ENCODE measurements around the gene ZWILCH. TPM values are rescaled to one million over a fixed set of nuclear protein-coding genes. Genes with fewer than 3 reads are reported as not detected.

Gene ZWILCH
- polyA plus RNA-seq, 3 donors from 2014 or later: 9.2 to 16.6 (median 12.5) TPM

- no peak overlapping the region for H3K27ac Mint-ChIP-seq
- no peaks in the 10 kb centered on the region for H3K27me3 Mint-ChIP-seq (ENCODE audit: low read depth in 3 of 3)
- no peaks in the 10 kb centered on the region for H3K4me1 Mint-ChIP-seq
Observed at GRCh38 chr15:66524838-66525237, 19.7 kb downstream of the ZWILCH start.

GRCh38 chr15:66535056-66535455 lies 29.9 kb downstream of the ZWILCH start:
- Mint-ChIP-seq H3K4me3 (no peak overlapping the region), H3K27ac (no peak overlapping the region), H3K27me3 (ENCODE audit: low read depth in 3 of 3) (no peaks in the 10 kb centered on the region), H3K36me3 (peaks cover 18 to 36% (median 24%) of the 10 kb centered on the region in 3 donors), H3K9me3 (no peaks in the 10 kb centered on the region), H3K4me1 (no peaks in the 10 kb centered on the region)
- no peak for DNase-seq

More at GRCh38 chr15:66524838-66525237, 19.7 kb downstream of the ZWILCH start:
- DNase-seq: no peak
- Mint-ChIP-seq H3K36me3 (peaks cover 13 to 33% (median 26%) of the 10 kb centered on the region in 3 donors), H3K9me3 (no peaks in the 10 kb centered on the region), H3K4me3 (no peak overlapping the region)

- H3K4me3 Mint-ChIP-seq: no peak overlapping the region
- no peak for DNase-seq
- H3K4me1 Mint-ChIP-seq: no peaks in the 10 kb centered on the region
- no peaks in the 10 kb centered on the region for H3K9me3 Mint-ChIP-seq
- H3K36me3 Mint-ChIP-seq: peaks cover 27 to 35% (median 28%) of the 10 kb centered on the region in 3 donors
- H3K27me3 Mint-ChIP-seq (ENCODE audit: low read depth in 3 of 3): no peaks in the 10 kb centered on the region
- no peak overlapping the region for H3K27ac Mint-ChIP-seq
Observed at GRCh38 chr15:66542896-66543295, 37.8 kb downstream of the ZWILCH start.

DNA sequence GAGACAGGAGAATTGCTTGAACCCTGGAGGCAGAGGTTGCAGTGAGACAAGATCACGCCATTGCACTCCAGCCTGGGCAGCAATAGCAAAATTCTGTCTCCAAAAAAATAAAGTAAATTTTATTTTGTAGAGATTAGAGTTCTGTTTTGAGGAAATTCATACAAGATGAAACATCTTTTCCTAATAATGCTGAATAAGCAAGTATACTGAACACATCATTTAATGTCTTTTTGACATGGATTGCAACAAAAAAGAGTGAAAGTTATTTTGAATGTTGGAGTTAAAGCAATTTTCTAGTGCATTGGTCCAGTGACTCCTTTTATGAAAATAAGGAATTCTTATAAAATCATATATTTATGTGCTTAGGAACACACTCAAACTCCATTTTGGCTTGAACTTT lies 40.1 kb downstream of the ZWILCH start:
- no peak for DNase-seq
- Mint-ChIP-seq H3K9me3 (no peaks in the 10 kb centered on the region), H3K4me1 (no peaks in the 10 kb centered on the region), H3K36me3 (peaks cover 21 to 30% (median 25%) of the 10 kb centered on the region in 3 donors), H3K27ac (no peak overlapping the region), H3K27me3 (ENCODE audit: low read depth in 3 of 3) (no peaks in the 10 kb centered on the region), H3K4me3 (no peak overlapping the region)

GRCh38 chr15:66555685-66556084 lies 50.6 kb downstream of the ZWILCH start:
- Mint-ChIP-seq H3K36me3 (peaks cover 3 to 12% (median 4%) of the 10 kb centered on the region in 3 donors), H3K4me3 (no peak overlapping the region), H3K9me3 (no peaks in the 10 kb centered on the region), H3K4me1 (no peaks in the 10 kb centered on the region), H3K27ac (no peak overlapping the region), H3K27me3 (ENCODE audit: low read depth in 3 of 3) (no peaks in the 10 kb centered on the region)
- no peak for DNase-seq

DNA sequence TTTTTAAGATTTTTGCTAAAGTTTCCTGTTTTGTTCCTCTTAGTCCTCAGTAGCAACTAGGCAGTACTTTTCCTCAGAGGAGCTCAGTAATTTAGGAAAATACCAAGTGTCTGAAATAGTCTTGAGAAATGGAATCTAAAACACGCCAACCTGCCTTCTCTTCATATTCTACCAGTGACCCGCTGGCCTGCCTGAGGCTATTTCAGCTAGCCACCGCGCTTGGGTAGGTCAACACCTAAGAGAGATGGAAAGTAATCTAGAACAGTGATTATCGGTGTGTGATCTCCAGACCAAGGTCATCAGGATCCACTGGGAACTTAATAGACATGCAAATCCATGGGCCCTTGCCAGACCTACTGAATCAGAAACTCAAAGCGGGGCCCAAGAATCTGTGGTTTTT lies 53.1 kb downstream of the ZWILCH start:
- Mint-ChIP-seq H3K27me3 (ENCODE audit: low read depth in 3 of 3) (no peaks in the 10 kb centered on the region), H3K27ac (no peak overlapping the region), H3K4me3 (no peak overlapping the region), H3K36me3 (peaks cover 3 to 12% (median 4%) of the 10 kb centered on the region in 3 donors), H3K4me1 (no peaks in the 10 kb centered on the region), H3K9me3 (peaks cover 0 to 1% (median 0%) of the 10 kb centered on the region in 6 donors)
- DNase-seq: no peak

DNA sequence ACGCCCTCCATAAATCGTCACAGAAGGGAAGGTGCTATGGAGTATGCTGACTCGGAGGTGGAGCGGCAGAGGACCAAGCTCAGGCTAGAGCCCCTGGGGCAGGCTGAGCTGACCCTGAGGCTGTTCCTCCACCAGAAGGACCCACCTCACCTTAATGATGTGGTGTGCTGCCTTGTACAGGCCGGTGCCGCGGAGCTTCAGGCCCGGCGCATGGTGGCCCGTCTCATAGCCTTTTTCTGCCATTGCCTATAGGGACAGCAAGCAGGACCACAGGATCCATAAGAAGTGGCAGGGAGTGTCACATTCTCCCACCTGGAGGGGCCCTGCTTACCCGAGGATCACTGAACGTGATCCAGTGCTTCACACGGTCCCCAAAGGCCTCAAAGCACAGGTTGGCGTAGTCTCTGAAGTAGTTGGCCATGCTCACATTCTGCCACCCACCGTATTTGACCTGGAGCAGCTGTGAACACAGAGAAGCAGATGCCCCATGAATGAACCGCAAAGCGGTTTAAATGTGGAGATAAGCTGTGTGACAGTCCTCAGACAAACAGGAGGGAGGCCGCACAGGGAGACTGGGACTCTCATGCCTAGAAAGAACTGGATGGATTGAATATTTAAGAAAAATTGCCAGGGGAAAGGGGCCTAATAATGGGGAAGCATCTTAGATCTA lies 55.9 kb downstream of the ZWILCH start:
- Mint-ChIP-seq H3K36me3 (peaks cover 0 to 8% (median 4%) of the 10 kb centered on the region in 3 donors), H3K27me3 (ENCODE audit: low read depth in 3 of 3) (no peaks in the 10 kb centered on the region), H3K4me3 (no peak overlapping the region), H3K9me3 (peaks cover 0 to 1% (median 0%) of the 10 kb centered on the region in 6 donors), H3K4me1 (no peaks in the 10 kb centered on the region), H3K27ac (no peak overlapping the region)
- no peak for DNase-seq

DNA sequence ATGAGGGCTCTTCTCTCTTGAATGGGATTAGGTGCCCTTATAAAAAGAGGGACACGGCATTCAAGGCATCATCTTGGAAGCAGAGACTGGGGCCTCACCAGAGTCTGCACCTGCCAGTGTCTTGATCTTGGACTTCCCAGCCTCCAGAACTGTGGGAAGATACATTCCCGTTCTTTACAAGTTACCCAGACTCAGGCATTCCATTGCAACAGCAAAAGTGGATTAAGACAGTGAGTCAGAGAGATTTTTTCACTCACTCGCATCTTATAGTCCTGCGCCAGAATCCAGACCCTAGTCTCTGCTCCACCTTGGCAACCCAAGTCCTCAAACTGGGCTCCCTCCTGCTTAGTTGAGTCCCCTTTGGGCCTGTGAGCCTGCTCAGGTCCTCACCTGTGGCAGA lies 58.0 kb downstream of the ZWILCH start:
- H3K4me3 Mint-ChIP-seq: no peak overlapping the region
- H3K36me3 Mint-ChIP-seq: peaks cover 0 to 8% (median 4%) of the 10 kb centered on the region in 3 donors
- H3K27me3 Mint-ChIP-seq (ENCODE audit: low read depth in 3 of 3): peaks cover 0 to 2% (median 0%) of the 10 kb centered on the region in 3 donors
- peaks cover 0 to 4% of the 10 kb centered on the region in 2 donors for H3K4me1 Mint-ChIP-seq
- DNase-seq: no peak
- peaks cover 0 to 1% (median 0%) of the 10 kb centered on the region in 6 donors for H3K9me3 Mint-ChIP-seq
- H3K27ac Mint-ChIP-seq: no peak overlapping the region

- no peak for DNase-seq
- H3K36me3 Mint-ChIP-seq: peaks cover 0 to 8% (median 4%) of the 10 kb centered on the region in 3 donors
- no peak overlapping the region for H3K4me3 Mint-ChIP-seq
- H3K9me3 Mint-ChIP-seq: peaks cover 0 to 1% (median 0%) of the 10 kb centered on the region in 6 donors
- H3K27me3 Mint-ChIP-seq (ENCODE audit: low read depth in 3 of 3): peaks cover 0 to 2% (median 0%) of the 10 kb centered on the region in 3 donors
- H3K27ac Mint-ChIP-seq: no peak overlapping the region
- H3K4me1 Mint-ChIP-seq: peaks cover 0 to 4% of the 10 kb centered on the region in 2 donors
Observed at GRCh38 chr15:66563566-66564110, 58.5 kb downstream of the ZWILCH start.

DNA sequence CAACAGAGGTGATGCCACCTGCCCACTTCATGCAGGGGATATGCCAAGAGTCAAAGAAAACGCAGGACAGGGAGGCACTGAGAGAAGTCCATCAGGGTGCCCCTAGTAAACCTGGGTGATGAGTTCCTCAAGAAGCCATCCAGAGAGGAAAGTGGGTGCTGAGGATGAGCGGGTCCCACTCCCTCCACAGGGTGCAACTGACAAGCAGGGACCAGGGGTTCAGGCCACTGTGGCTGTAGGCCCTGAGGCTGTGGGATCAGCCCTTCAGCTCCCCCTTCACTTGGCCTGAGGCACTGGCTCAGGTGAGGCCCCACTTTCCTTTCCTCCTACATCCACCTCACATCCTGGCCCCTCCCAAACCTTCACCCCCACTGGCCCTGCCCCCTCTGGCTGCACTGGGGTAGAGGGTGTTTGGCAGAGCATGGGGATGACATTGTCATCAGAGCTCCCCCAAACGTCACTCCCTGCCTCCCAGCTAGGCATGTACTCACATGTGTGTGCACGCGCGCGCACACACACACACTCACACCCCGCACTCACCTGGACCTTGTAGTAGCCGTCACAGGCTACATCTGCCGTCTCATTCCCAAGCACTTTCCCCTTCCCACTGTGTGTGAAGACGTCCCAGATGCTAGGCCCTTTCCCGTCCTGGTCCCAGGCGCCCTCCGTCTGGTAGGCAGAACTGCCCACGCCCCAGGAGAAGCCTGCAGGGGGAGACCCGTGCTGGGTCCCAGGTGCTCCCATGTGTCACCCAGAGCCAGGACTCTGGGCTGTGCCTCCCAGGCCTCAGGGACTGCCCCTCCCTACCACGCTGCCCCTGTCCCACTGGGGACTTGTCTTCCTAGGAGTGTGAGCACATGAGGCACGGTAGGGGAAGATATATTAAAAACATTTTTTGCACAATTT lies 59.3 kb downstream of the ZWILCH start:
- Mint-ChIP-seq H3K27ac (no peak overlapping the region), H3K4me1 (peaks cover 0 to 4% of the 10 kb centered on the region in 2 donors), H3K36me3 (peaks cover 0 to 8% (median 4%) of the 10 kb centered on the region in 3 donors), H3K9me3 (peaks cover 0 to 1% (median 0%) of the 10 kb centered on the region in 6 donors), H3K4me3 (no peak overlapping the region), H3K27me3 (ENCODE audit: low read depth in 3 of 3) (peaks cover 0 to 2% (median 0%) of the 10 kb centered on the region in 3 donors)
- no peak for DNase-seq

GRCh38 chr15:66565141-66565641 lies 60.1 kb downstream of the ZWILCH start:
- no peak for DNase-seq
- Mint-ChIP-seq H3K9me3 (peaks cover 0 to 1% (median 0%) of the 10 kb centered on the region in 6 donors), H3K27me3 (ENCODE audit: low read depth in 3 of 3) (peaks cover 0 to 2% (median 1%) of the 10 kb centered on the region in 3 donors), H3K27ac (no peak overlapping the region), H3K36me3 (peaks cover 0 to 8% (median 2%) of the 10 kb centered on the region in 3 donors), H3K4me1 (peaks cover 0 to 4% of the 10 kb centered on the region in 2 donors), H3K4me3 (no peak overlapping the region)

DNA sequence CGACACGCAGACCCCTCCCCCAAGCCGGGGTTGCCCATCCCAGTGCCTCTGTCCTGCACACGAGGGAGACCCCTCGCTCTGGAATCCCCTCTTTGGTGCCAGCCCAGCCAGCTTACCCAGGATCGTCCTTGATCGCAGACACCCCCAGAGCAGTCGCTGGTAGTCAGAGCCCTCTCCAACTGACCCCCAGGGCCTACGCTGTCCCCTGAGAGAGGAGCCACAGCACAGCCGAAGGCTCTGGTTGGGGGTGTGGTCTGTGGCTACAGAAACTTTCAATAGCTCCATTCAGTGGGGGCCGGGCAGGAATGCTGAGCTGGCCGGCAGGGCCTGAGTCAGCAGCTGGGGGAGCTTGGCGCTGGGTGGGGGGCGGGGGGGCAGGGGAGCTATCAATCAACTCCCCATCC lies 60.6 kb downstream of the ZWILCH start, which contains the start of gene LCTL:
Gene LCTL, minus strand, starts transcription at position 258 of the 404 bp plus-strand sequence. CDS start 633 bp downstream, outside the sequence.
- H3K27ac Mint-ChIP-seq: no peak within 1 kb of the TSS
- H3K4me3 Mint-ChIP-seq: no peak within 1 kb of the TSS
- peaks cover 0 to 3% (median 2%) of the 10 kb centered on the region in 3 donors for H3K27me3 Mint-ChIP-seq (ENCODE audit: low read depth in 3 of 3)
- H3K36me3 Mint-ChIP-seq: peaks cover 0 to 4% (median 0%) of the 10 kb centered on the region in 3 donors
- H3K9me3 Mint-ChIP-seq: peaks cover 0 to 1% (median 0%) of the 10 kb centered on the region in 6 donors
- peaks cover 0 to 4% of the 10 kb centered on the region in 2 donors for H3K4me1 Mint-ChIP-seq
- DNase-seq: no peak

- H3K9me3 Mint-ChIP-seq: no peaks in the 10 kb centered on the region
- peak; percentile 32 to 52 (median 36) for DNase-seq
- peaks cover 0 to 4% (median 0%) of the 10 kb centered on the region in 3 donors for H3K36me3 Mint-ChIP-seq
- H3K4me3 Mint-ChIP-seq: peak overlapping the region in 1 of 5 donors; percentile 32
- peaks cover 0 to 3% (median 2%) of the 10 kb centered on the region in 3 donors for H3K27me3 Mint-ChIP-seq (ENCODE audit: low read depth in 3 of 3)
- H3K4me1 Mint-ChIP-seq: peaks cover 0 to 4% of the 10 kb centered on the region in 2 donors
- no peak overlapping the region for H3K27ac Mint-ChIP-seq
Observed at GRCh38 chr15:66566963-66567531, 61.9 kb downstream of the ZWILCH start.
